Ishikawa (cell line): ENCODE data around the gene INTS2.

Experiments
- CREB1 ChIP-seq: IDR thresholded peaks from 2 replicates; pipeline ENCODE4 v1.6.1; 2012; ENCODE audit warnings: low read depth
- NFIC ChIP-seq: IDR thresholded peaks from 2 replicates; pipeline ENCODE4 v1.6.1; 2012
- RAD21 ChIP-seq: IDR thresholded peaks from 2 replicates; pipeline ENCODE4 v1.6.1; 2012; ENCODE audit warnings: low read depth
- TAF1 ChIP-seq: IDR thresholded peaks from 2 replicates; pipeline ENCODE4 v1.6.1; 2012; ENCODE audit warnings: low read depth, mild to moderate bottlenecking
- YY1 ChIP-seq: IDR thresholded peaks from 2 replicates; pipeline ENCODE4 v1.6.1; 2012; ENCODE audit warnings: low read depth
- TF ChIP-seq, protein P1 (sequence below): IDR thresholded peaks from 2 replicates; pipeline ENCODE4 v1.6.1; 2012; ENCODE audit warnings: low read depth, mild to moderate bottlenecking
- TF ChIP-seq, protein P2 (sequence below): IDR thresholded peaks from 2 replicates; pipeline ENCODE4 v1.6.1; 2012

DNA sequence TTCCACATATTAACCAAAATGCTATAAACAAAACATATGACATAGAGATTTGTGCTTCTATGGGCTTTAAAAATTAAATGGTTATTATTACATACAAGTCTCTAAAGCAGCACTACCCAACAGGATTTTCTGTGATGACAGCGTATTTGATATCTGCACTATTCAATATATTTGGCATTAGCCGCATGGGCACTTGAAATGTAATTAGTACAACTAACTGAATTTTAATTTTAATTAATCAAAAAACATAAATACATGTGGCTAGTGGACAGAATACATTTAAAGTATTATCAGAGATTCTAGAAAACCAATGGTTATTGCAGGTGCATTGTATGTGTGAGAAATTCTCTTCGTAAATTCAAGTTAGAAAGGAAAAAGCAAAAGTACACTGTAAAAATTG, 110.3 kb downstream of the INTS2 start:
- TF ChIP-seq, protein P1, sequence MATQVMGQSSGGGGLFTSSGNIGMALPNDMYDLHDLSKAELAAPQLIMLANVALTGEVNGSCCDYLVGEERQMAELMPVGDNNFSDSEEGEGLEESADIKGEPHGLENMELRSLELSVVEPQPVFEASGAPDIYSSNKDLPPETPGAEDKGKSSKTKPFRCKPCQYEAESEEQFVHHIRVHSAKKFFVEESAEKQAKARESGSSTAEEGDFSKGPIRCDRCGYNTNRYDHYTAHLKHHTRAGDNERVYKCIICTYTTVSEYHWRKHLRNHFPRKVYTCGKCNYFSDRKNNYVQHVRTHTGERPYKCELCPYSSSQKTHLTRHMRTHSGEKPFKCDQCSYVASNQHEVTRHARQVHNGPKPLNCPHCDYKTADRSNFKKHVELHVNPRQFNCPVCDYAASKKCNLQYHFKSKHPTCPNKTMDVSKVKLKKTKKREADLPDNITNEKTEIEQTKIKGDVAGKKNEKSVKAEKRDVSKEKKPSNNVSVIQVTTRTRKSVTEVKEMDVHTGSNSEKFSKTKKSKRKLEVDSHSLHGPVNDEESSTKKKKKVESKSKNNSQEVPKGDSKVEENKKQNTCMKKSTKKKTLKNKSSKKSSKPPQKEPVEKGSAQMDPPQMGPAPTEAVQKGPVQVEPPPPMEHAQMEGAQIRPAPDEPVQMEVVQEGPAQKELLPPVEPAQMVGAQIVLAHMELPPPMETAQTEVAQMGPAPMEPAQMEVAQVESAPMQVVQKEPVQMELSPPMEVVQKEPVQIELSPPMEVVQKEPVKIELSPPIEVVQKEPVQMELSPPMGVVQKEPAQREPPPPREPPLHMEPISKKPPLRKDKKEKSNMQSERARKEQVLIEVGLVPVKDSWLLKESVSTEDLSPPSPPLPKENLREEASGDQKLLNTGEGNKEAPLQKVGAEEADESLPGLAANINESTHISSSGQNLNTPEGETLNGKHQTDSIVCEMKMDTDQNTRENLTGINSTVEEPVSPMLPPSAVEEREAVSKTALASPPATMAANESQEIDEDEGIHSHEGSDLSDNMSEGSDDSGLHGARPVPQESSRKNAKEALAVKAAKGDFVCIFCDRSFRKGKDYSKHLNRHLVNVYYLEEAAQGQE = no peak
- TF ChIP-seq, protein P2, sequence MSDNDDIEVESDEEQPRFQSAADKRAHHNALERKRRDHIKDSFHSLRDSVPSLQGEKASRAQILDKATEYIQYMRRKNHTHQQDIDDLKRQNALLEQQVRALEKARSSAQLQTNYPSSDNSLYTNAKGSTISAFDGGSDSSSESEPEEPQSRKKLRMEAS = no peak
- TF ChIP-seq NFIC = no peak
- TF ChIP-seq TAF1 = no peak
- TF ChIP-seq CREB1 = no peak
- no peak for TF ChIP-seq YY1
- TF ChIP-seq RAD21 = no peak
